GM23248 (cell line): Measurements from ENCODE around the gene EPHB6.

ENCODE experiments used
- EZH2 ChIP-seq: fragments of 200-600 bp; sonication (generic); IDR thresholded peaks from 2 replicates; pipeline ENCODE4 v1.6.1; 2018; ENCODE audit warnings: antibody characterized with exemption, mild to moderate bottlenecking; ENCODE audit not compliant: insufficient read depth, poor library complexity, severe bottlenecking
- EZH2phosphoT487 ChIP-seq: fragments of 200-600 bp; sonication (generic); IDR thresholded peaks from 2 replicates; pipeline ENCODE4 v1.6.1; 2018; ENCODE audit warnings: antibody characterized with exemption, moderate library complexity, mild to moderate bottlenecking, low read depth; ENCODE audit not compliant: insufficient read depth

GRCh38 chr7:142915315-142915714 is 60.4 kb downstream of the EPHB6 start:
- TF ChIP-seq EZH2phosphoT487 (no peak), EZH2 (no peak)
